CD4-positive, alpha-beta T cell treated with Interleukin-6 for 4 hours (primary cell): ENCODE measurements around the gene CAMK2D.

Source experiments
- DNase-seq: peaks from one replicate; pipeline ENCODE4 v3.0.0-alpha.2; 2020; ENCODE audit warnings: mixed read lengths

CAMK2D gene

DNA sequence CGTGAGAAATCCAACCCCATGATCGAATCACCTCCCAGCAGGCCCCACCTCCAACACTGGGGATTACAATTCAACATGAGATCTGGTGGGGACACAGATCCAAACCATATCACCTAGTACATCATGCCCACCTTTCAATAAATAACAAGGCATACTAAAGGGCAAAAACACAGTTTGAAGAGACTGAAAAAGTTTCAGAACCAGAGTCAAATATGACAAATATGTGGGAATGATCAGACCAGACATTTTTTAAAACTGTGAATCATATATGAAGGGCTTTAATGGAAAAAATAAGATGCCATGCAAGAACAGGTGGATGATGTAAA lies 167.3 kb downstream of the CAMK2D start:
- DNase-seq: no peak

DNA sequence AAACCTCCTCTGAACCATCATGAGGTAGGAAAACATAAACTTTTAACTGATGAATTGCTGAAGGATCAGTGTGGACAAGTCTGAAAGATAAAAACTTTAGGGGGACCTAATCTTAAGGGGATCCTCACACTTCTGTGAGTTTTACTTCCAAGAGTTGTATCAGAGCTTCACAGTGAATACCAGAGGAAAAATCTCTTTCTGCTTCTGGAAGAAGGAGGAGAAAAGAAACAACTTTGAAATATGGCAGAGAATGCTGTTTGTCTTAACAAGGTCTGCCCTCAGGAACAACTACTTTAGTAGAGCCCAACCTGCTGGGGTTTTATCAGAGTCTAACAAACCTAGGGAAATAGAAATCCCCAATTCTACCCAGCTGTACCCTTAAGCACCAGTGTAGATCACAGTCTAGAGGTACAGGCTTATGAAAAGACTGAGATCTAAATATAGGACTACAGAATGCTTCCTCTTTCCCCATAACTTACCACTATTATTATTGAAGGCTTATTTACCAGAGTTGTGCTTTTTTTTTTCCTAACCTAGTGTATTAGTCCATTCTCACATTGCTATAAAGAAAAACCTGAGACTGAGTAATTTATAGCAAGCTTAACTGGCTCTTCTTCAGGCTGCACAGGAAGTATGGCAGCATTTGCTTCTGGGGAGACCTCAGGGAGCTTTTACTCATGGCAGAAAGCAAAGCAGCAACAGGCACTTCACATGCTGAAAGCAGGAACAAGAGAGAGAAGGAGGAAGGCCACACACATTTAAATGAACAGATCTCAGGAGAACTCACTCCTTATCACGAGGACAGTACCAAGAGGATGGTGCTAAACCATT lies 167.9 kb downstream of the CAMK2D start:
- no peak for DNase-seq

DNA sequence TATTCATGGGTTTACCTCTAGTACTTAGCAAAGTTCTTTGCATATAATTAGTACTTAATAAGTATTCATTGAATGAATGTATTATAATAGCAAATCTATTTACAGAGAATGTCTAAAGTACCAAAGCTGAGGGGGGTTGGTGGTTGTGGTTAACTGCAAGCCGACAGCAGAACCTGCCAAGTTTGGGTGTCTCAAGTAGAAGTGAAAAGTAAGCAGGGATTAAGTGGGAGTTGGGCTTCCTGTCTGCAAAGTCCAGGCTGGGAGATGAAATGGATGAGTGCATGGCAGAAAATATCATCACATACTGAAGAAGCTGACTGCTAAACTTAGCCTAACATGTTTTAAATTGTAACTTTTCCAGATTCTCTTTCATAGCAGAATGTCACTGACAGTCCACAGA lies 169.6 kb downstream of the CAMK2D start:
- no peak for DNase-seq

- DNase-seq: no peak
Measured at GRCh38 chr4:113588895-113589668, 172.5 kb downstream of the CAMK2D start.

- no peak for DNase-seq
Measured at GRCh38 chr4:113587640-113588275, 173.8 kb downstream of the CAMK2D start.

DNA sequence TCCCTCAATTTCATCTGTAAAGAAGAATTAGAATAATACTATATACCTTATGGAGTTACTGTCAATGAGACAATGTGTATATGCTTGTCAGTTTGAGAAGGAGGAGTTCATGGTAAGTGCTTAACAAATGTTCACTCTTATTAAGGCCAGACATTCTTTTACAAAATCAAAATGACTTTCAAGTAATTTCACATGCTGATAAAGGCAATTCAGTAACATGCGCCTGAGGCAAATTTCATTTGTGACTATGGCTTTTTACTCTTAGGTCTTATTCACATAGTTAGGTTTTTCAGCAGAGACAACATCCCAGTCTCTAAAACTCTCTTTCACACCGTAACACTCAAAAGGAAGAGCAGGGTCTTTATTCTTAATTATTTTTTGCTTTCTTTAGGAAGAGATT lies 174.4 kb downstream of the CAMK2D start:
- no peak for DNase-seq

- no peak for DNase-seq
Measured at GRCh38 chr4:113586072-113586471, 175.5 kb downstream of the CAMK2D start.

- DNase-seq: no peak
Measured at GRCh38 chr4:113584407-113585150, 177.0 kb downstream of the CAMK2D start.

DNA sequence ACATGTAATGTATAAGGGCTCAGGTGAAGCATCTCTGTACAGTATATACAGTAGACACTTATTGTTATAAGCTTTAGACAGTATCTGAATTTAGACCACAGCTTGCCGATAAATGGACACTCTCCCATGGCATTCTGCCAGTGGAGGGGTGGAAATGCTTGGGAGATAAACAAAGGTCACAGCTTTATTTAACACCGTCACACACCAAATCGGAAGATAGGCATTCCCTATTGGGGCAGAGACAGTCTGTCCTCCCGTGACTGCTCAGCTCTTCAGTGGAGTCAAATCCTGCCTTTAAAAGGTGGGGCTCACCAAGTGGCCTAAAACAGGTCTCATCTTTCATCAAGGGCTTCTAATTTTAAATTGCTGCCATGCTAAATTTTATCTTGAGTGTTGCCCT lies 178.8 kb downstream of the CAMK2D start:
- no peak for DNase-seq

GRCh38 chr4:113579360-113579759 lies 182.2 kb downstream of the CAMK2D start:
- no peak for DNase-seq

- no peak for DNase-seq
Measured at GRCh38 chr4:113576947-113577678, 184.4 kb downstream of the CAMK2D start.

DNA sequence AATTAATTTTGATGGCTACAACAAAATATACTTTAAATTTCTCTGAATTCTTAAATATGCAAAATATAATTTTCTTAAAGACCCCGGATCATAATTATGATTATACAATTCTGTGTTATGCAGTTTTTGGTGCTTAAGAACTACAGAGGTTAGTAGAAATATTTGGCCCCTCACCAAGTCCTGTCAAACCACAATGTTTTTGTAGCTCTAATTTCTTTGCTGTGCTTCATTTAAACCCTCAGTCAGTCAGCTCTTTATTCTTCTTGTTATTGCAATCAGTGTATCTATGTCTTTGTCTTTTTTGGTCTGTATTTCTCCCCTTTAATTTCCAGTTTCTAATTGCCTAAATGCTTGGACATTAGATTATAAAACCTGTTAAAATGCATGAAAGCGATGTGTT lies 186.1 kb downstream of the CAMK2D start:
- no peak for DNase-seq

GRCh38 chr4:113574636-113575103 lies 186.9 kb downstream of the CAMK2D start:
- no peak for DNase-seq

GRCh38 chr4:113572620-113573019 lies 188.9 kb downstream of the CAMK2D start:
- DNase-seq: no peak

DNA sequence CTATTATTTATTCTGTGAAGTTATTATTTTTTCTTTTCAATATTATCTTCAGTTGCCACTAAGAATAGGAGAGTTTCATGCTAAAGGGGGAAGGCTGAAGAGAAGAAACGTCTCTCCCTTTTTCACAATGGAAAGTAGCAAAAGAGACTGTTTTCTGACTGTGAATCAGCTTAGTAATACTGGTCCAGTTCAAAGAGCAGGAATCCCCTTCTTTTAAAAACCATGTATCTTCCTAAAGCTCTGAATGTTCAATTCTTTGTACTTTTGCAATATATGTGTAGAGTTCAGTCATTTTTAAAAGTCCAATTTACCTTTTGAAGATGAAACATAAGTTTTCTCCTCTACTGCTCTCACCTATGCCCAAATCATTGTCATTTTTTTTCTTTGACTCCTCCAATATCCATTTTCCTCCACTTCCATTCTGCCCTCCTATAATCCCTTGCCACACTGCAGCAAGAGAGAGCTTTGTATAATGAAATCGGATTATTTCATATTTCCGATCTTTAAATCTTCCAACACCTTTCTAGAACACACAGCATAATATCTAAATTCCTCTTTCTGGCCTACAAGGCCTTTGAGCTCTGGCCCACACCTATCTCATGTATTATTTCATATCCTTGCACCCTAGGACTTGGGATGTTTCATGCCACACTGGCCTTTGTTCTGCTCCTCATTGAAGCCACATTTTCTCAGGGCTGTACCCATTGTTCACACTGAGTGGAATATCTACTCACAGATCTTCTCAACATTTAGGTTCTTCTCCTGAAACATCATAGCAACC lies 195.3 kb downstream of the CAMK2D start:
- no peak for DNase-seq

GRCh38 chr4:113565702-113566012 lies 195.9 kb downstream of the CAMK2D start:
- no peak for DNase-seq

DNA sequence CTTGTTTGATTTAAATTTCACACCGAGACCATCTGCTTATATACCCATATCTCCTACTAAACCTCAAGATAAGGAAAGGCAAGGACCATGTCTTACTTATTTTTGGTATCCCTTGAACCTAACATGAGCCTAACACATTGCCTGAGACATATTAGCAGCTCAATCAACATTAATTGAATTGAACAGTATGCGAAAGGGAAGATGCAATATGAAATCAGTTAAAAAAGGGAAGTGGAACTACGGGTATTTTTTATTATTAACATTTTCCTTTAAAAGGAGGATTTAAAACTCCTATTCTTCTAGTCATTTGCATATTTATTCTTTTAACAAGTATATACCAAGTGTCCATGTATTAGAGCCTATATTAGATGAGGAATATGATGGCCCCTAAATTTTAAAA lies 197.0 kb downstream of the CAMK2D start:
- no peak for DNase-seq

- no peak for DNase-seq
Measured at GRCh38 chr4:113563691-113564378, 197.7 kb downstream of the CAMK2D start.

- DNase-seq: no peak
Measured at GRCh38 chr4:113561758-113562157, 199.8 kb downstream of the CAMK2D start.

DNA sequence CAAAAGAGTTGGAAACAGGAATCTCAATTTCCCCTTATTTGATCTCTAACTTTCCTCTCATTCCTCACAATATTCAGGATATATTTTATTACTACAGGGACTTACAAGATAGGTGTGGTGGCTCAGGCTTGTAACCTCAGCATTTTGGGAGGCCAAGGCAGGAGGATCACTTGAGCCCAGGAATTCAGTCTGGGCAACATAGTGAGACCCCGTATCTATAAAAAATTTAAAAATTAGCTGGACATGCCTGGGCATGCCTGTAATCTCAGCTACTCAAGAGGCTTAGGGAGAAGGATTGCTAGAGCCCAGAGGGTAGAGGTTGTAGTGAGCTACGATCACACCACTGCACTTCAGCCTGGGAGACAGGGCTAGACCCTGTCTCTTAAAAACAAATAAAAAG lies 200.4 kb downstream of the CAMK2D start:
- DNase-seq: no peak

DNA sequence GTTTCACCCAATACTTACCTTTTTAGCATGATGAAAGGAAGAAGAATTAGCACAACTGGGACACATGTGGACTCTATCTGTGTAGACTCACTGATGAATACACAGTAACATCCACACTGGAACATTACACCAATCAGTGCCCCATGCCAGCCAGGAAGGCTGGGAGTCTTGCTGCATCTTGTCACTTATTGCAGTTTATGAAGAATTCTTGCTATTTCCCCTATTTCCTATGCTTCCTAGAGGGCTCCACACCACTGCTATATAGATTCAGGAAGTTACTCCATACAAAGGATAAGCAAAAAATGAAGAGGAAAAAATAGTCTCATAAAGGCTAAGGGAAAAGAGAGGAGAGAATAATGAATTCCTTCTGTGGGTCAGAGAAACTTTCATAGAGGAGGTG lies 201.0 kb downstream of the CAMK2D start:
- no peak for DNase-seq
